ENCODE results near the gene KIAA0319L.
"Not testable (repeated sequence)": the region's sequence is repeated elsewhere in the genome, so short reads cannot be mapped to it uniquely, and the experiment has no call there.

The KIAA0319L gene

GRCh38 chr1:35499231-35499630 is 58.0 kb downstream of the KIAA0319L start:
- FAIRE-seq (no peak), DNase-seq (ENCODE audit: low spot score) (no peak)

GRCh38 chr1:35497571-35497970 is 59.6 kb downstream of the KIAA0319L start:
- DNase-seq (ENCODE audit: low spot score) (no peak), FAIRE-seq (no peak)

GRCh38 chr1:35490250-35490649 is 67.0 kb downstream of the KIAA0319L start:
- no peak for FAIRE-seq

GRCh38 chr1:35488336-35488735 is 68.9 kb downstream of the KIAA0319L start:
- DNase-seq (ENCODE audit: low spot score) (no peak), FAIRE-seq (no peak)

More at GRCh38 chr1:35490250-35490649, 67.0 kb downstream of the KIAA0319L start:
- no peak for DNase-seq (ENCODE audit: low spot score)

GRCh38 chr1:35486858-35487408 is 70.3 kb downstream of the KIAA0319L start:
- FAIRE-seq (no peak), DNase-seq (ENCODE audit: low spot score) (no peak)

GRCh38 chr1:35481229-35481628 is 76.0 kb downstream of the KIAA0319L start:
- DNase-seq (ENCODE audit: low spot score) = no peak
- FAIRE-seq = no peak

- FAIRE-seq = no peak
Measured at GRCh38 chr1:35477870-35478269, 79.3 kb downstream of the KIAA0319L start.

GRCh38 chr1:35475856-35476674 is 81.1 kb downstream of the KIAA0319L start:
- no peak for DNase-seq (ENCODE audit: low spot score)
- FAIRE-seq = no peak

More at GRCh38 chr1:35477870-35478269, 79.3 kb downstream of the KIAA0319L start:
- DNase-seq (ENCODE audit: low spot score) = no peak

- DNase-seq (ENCODE audit: low spot score) (no peak), FAIRE-seq (no peak)
Measured at GRCh38 chr1:35475356-35475755, 81.8 kb downstream of the KIAA0319L start.

GRCh38 chr1:35473216-35473615 is 84.0 kb downstream of the KIAA0319L start:
- not testable (repeated sequence) for DNase-seq (ENCODE audit: low spot score); FAIRE-seq

GRCh38 chr1:35470977-35471613 is 86.1 kb downstream of the KIAA0319L start:
- no peak for DNase-seq (ENCODE audit: low spot score)
- no peak for FAIRE-seq

- FAIRE-seq = no peak
Measured at GRCh38 chr1:35466120-35466519, 91.1 kb downstream of the KIAA0319L start.

GRCh38 chr1:35463749-35464148 is 93.5 kb downstream of the KIAA0319L start:
- DNase-seq (ENCODE audit: low spot score); FAIRE-seq: not testable (repeated sequence)

More at GRCh38 chr1:35466120-35466519, 91.1 kb downstream of the KIAA0319L start:
- DNase-seq (ENCODE audit: low spot score) = no peak

- no peak for DNase-seq (ENCODE audit: low spot score)
- FAIRE-seq = no peak
Measured at GRCh38 chr1:35463232-35463631, 94.0 kb downstream of the KIAA0319L start.

GRCh38 chr1:35461966-35462651 is 95.1 kb downstream of the KIAA0319L start:
- FAIRE-seq (no peak), DNase-seq (ENCODE audit: low spot score) (no peak)

GRCh38 chr1:35460796-35461195 is 96.4 kb downstream of the KIAA0319L start:
- no peak for FAIRE-seq
- no peak for DNase-seq (ENCODE audit: low spot score)

GRCh38 chr1:35454616-35455015 is 102.6 kb downstream of the KIAA0319L start:
- FAIRE-seq (no peak), DNase-seq (ENCODE audit: low spot score) (no peak)

GRCh38 chr1:35454176-35454575 is 103.0 kb downstream of the KIAA0319L start:
- FAIRE-seq (no peak), DNase-seq (ENCODE audit: low spot score) (no peak)

- FAIRE-seq = no peak
Measured at GRCh38 chr1:35453031-35453430, 104.2 kb downstream of the KIAA0319L start.

GRCh38 chr1:35452106-35452774 is 105.0 kb downstream of the KIAA0319L start:
- DNase-seq (ENCODE audit: low spot score) (no peak), FAIRE-seq (no peak)

More at GRCh38 chr1:35453031-35453430, 104.2 kb downstream of the KIAA0319L start:
- no peak for DNase-seq (ENCODE audit: low spot score)

GRCh38 chr1:35451125-35451528 is 106.1 kb downstream of the KIAA0319L start:
- peak; percentile 29 for DNase-seq (ENCODE audit: low spot score)
- FAIRE-seq = no peak

All from RCC 7860 (cell line).